HG02623 (cell line): ENCODE data around the gene TDRD12.
"Not testable (repeated sequence)": the region's sequence is repeated elsewhere in the genome, so short reads cannot be mapped to it uniquely, and the experiment has no call there.

Experiments used
- ATAC-seq: cut with Tn5 transposase; IDR thresholded peaks from one replicate; pipeline ENCODE4 v1.9.1; 2021; ENCODE audit warnings: moderate library complexity; ENCODE audit not compliant: unreplicated experiment

Gene TDRD12

GRCh38 chr19:32830231-32831014 lies 110.9 kb downstream of the TDRD12 start:
- ATAC-seq: no peak

- ATAC-seq: no peak
These were observed 112.0 kb downstream of the TDRD12 start for GRCh38 chr19:32831611-32832010.

GRCh38 chr19:32832094-32832493 lies 112.5 kb downstream of the TDRD12 start:
- not testable (repeated sequence) for ATAC-seq

GRCh38 chr19:32832825-32833224 lies 113.3 kb downstream of the TDRD12 start:
- ATAC-seq: not testable (repeated sequence)

- not testable (repeated sequence) for ATAC-seq
These were observed 113.8 kb downstream of the TDRD12 start for GRCh38 chr19:32833388-32833787.

- no peak for ATAC-seq
These were observed 118.0 kb downstream of the TDRD12 start for GRCh38 chr19:32837531-32837930.

- ATAC-seq: no peak
These were observed 122.5 kb downstream of the TDRD12 start for GRCh38 chr19:32842061-32842460.

GRCh38 chr19:32843716-32844245 lies 124.2 kb downstream of the TDRD12 start:
- ATAC-seq: no peak

GRCh38 chr19:32848035-32848434 lies 128.5 kb downstream of the TDRD12 start:
- not testable (repeated sequence) for ATAC-seq

- no peak for ATAC-seq
These were observed 132.6 kb downstream of the TDRD12 start for GRCh38 chr19:32852216-32852615.

- not testable (repeated sequence) for ATAC-seq
These were observed 137.3 kb downstream of the TDRD12 start for GRCh38 chr19:32856818-32857217.

GRCh38 chr19:32857584-32857983 lies 138.0 kb downstream of the TDRD12 start:
- ATAC-seq: no peak

- no peak for ATAC-seq
These were observed 138.6 kb downstream of the TDRD12 start for GRCh38 chr19:32858155-32858554.

GRCh38 chr19:32858559-32858958 lies 139.0 kb downstream of the TDRD12 start:
- ATAC-seq: no peak

GRCh38 chr19:32859591-32859990 lies 140.0 kb downstream of the TDRD12 start:
- no peak for ATAC-seq

GRCh38 chr19:32861596-32861995 lies 142.0 kb downstream of the TDRD12 start:
- ATAC-seq: no peak

- ATAC-seq: no peak
These were observed 142.6 kb downstream of the TDRD12 start for GRCh38 chr19:32862173-32862572.

- no peak for ATAC-seq
These were observed 143.2 kb downstream of the TDRD12 start for GRCh38 chr19:32862741-32863140.

GRCh38 chr19:32863301-32863700 lies 143.7 kb downstream of the TDRD12 start:
- no peak for ATAC-seq

GRCh38 chr19:32863841-32864240 lies 144.3 kb downstream of the TDRD12 start:
- ATAC-seq: no peak

- ATAC-seq: no peak
These were observed 144.9 kb downstream of the TDRD12 start for GRCh38 chr19:32864318-32865007.

GRCh38 chr19:32865326-32865725 lies 145.8 kb downstream of the TDRD12 start:
- ATAC-seq: no peak
